Activated T-cell treated with anti-CD3 and anti-CD28 coated beads for 24 hours (primary cell): ENCODE results near the gene GKN2.
"Not testable (repeated sequence)": the region's sequence is repeated elsewhere in the genome, so short reads cannot be mapped to it uniquely, and the experiment has no call there.

Source experiments
- DNase-seq: peaks from one replicate; pipeline ENCODE4 v3.0.0-alpha.2; 2020; ENCODE audit warnings: low read depth

Gene GKN2

DNA sequence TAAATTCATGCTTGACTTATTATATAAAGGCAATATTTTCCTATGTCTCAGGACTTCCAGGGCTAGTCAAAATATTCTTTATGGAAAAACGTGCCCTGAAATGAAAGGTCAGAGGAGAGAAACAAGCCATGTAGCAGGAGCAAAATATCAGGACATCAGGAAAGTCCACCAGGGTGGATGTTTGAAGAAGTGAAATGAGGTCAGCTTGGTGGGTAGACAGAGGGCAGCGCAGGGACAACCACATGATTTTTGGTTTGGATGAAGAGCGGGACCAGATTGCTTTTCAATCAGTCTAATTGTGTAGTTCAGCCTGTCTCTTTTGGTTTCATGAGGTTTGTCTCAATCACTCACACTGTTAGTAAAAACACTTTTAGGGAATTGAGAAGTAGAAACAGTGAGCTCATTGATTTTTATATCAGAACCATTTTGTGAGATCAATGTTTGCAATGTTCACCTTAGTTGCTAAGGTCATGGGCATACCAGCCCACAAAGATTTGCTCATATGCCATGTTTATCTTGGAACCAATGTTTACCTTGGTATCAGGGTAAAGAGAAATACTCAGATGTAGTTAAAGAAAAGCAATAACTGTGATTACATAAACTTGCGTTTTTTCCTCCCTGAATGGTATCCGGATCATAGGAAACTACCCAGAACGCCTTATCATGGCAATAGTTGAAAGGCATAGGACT lies 32.1 kb downstream of the GKN2 start:
- DNase-seq = no peak

DNA sequence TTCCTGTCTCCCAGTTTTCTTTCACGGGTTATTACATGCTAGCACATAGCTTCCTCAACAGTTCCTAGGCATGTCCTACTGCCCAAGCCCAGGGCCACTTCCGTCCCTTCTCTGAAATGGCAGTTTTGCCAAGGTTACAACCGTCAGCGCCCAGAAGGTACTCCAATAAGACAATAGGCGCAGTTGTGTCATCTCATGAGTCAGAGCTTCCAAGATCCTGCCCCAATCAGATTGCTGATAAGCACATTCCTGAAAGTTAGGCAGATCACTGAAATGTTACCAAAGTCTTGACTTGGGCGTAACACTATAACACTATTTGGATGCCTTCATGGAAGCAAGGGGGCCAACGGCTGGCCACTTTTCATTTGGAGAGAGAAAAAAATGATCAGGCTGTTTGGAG lies 34.2 kb downstream of the GKN2 start:
- DNase-seq = no peak

DNA sequence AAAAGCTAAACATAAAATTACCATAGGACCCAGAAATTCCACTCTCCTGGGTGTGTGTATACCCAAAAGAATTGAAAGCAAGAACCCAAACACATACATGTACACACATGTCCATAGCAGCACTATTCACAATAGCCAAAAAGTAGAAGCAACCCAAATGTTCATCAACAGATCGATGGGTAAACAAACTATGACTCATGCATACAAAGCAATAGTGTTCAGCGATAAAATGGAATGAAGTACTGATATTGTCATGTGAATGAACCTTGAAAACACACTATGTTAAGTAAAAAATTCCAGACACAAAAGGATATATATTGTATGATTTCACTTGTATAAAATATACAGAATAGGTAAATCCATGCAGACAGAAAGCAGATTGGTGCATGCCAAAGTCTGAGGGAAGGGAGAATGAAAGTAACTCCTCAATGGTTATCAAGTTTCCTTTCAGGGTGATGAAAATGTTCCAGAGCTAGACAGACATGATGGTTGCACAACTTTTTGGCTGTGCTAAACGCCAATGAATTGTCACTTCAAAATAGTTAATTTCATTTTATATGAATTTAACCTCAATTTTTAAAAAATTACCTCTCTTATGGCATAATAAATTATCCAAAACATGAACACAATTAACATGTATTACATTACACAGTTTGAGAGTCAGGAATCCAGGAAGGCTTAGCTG lies 35.5 kb downstream of the GKN2 start:
- DNase-seq = no peak

- DNase-seq = no peak
Measured at GRCh38 chr2:68916226-68916625, 36.5 kb downstream of the GKN2 start.

DNA sequence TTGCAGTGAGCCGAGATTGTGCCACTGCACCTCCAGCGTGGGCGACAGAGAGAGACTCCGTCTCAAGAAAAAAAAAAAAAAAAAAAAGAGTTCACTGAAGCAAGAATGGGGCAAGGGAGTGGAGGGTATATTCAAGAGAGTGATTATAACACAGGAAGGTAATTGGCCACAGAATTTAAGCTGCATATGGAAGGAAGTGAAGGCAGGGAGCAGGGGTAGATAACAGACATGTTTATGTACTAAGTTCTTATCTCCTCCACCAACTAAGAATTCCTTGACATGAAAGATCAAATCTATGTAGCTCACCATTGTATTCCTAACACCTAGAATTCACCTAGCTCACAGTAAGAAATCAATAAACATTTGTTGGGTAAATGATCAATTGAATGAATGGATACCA lies 37.3 kb downstream of the GKN2 start:
- DNase-seq = no peak

DNA sequence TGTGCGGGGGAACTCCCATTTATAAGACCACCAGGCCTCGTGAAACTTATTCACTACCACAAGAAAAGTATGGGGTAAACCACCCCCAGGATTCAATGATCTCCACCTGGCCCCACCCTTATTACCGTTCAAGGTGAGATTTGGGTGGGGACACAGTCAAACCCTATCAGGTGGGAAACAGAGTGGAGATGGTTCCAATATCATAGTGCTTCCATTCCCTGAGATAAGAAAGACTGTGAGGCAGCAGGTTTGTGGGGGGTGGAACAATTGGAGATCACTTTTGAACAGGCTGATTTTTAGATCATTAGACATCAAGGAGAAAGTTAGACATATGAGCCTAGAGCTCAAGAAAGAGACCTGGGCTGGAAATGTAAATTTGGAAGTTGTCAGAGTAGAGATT lies 39.3 kb downstream of the GKN2 start:
- no peak for DNase-seq

DNA sequence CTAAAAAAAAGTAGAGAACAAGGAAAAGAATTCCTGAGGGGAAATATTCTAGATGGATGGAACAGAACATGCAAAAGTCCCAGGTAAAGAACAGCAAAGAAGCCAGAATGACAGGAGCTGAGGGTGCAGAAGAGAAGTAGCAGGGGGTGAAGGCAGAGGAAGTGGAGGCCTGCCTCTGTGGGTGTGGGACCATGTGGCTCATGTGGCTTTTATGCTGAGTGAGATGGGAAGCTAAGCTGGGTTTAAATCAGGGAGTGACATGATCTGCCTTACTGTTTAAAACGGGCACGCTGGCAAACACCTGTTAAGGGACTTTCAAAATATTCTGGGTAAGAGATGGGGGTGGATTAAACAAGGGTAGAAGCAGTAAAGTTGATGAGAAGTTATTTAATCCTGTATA lies 40.0 kb downstream of the GKN2 start:
- no peak for DNase-seq

GRCh38 chr2:68912111-68912510 lies 40.6 kb downstream of the GKN2 start:
- DNase-seq = no peak

- no peak for DNase-seq
Measured at GRCh38 chr2:68911709-68912108, 41.0 kb downstream of the GKN2 start.

DNA sequence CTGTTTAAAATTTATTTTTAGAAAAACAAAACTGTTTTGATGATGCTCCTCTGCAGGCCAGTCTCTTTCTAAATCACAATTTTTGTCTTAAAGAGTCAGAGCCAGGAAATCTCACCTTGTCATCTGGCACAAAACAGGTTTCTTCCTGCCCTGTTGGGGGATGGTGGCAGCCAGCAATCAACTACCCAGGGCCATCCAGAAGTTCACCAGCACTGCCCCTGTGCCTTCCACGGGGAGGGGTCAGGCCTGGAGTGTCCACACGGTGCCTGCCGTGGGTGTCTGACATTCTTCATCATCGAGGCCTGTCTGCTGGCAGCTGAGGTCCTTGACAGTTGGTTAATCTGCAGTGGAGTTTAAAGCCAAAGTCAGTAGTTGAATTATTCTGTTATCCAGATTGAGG lies 41.4 kb downstream of the GKN2 start:
- DNase-seq = no peak

DNA sequence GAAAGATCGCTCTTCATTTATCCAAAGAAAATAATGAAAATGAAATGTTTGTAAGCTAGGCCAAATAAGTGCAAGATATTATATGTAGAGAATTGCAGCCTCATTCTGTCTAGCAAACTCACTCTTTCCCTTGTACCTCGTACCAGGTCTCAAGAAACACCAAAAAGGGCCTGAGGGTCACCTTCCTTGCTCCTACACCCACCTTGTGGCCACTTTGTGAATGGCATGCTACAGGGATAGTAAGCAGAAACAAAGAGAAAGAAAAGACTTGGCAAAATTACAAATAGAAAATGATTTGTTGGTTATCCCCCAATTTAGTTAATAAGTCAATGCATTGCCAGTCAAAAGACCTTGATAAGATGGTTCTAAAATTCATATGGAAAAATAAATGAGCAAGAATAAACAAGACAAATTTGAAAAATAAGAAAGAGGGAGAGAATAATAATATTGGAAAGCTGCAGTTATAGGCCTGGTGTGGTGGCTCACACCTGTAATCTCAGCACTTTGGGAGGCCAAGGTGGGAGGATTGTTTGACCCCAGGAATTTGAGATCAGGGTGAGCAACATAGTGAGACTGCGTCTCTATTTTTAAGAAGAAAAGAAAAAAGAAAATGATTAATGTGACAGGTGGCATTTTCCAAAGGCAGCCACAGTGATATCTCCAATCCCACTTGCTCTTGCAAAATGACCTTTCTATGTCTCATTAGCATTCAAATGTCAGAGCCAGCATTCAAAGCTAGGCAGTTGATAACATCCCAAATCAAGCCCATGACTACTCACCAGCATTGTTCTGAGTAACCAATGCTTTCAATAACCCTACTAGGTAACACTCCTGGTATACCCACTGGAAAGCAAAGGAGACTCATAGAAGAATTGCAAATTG lies 42.7 kb downstream of the GKN2 start:
- peak; percentile 64 for DNase-seq

DNA sequence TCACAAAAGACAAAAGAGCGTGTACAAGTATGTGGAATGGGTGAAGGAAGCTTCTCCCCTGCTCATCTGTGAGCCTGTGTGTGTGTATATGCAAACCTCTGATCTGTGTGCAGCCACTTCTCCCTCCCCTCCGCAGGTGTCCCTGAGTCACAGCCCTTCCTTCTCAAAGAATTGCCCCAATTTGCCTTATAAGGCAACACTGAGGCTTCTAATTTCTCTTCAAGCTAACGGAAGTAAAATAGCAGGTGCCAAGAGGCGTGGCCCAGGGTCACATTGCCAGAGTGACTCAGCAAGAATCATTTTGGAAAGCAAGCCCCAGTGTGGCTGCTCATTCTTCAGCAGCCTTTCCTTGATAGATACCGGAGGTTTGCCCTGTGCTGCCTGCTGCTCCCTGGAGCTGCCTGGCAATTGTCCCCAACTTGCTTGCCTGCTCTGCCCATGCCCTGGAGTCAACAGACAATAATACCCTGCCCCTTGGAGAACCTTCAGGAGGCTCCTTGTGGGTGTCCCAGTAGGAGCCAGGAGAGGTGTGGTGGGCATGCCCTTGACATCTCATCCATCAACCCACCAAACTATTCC lies 44.2 kb downstream of the GKN2 start:
- DNase-seq = peak; percentile 74

- DNase-seq = no peak
Measured at GRCh38 chr2:68907920-68908253, 44.8 kb downstream of the GKN2 start.

DNA sequence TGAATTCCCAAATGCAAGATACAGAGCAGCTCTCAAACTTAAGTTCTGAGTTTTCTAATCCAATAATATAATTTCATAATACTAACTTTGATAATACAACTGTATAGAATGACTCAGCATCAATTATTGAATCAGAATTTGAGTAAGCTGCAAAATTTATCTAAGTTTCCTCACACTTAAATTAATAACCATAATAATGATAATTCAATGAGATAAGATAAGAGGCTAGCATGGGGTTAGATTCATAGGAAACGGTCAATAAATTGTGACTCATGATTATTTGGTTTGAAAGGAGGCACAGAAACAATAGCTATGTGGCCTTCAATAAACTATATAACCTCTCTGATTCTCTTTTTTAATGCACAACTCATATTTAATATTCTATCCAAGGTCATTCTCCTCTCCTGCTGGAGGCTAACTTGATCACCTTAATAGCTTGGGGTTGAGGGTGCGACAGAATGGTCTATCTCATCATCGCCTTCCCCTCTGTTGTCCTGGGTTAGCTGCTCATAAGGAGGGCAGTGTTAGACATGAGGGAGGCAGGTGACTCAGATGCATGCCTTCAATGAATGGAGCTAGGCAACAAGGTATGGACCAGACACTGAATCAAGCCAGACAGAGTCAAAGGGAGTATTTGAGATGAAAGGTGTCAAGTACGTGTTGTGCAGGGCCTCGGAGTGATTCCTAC lies 45.3 kb downstream of the GKN2 start:
- DNase-seq = no peak

DNA sequence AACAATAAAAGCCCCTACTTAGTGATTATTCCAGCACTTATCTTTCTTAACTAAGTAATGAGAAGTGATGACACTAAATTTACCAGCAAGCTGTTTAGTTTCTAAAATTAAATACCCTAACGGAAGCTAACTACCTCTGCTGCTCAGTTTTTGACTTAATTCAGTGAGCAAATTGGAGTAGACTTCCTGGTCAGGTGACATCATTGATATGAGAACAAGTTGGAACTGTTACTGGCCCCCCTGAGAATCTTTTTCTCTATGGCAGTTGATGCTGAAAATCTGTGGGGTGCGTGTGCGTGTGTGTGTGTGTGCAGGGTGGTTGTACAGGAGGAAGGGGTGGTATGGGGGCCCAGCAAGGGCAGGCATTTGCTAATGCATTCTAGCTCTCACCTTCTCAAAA lies 46.0 kb downstream of the GKN2 start:
- DNase-seq = no peak

DNA sequence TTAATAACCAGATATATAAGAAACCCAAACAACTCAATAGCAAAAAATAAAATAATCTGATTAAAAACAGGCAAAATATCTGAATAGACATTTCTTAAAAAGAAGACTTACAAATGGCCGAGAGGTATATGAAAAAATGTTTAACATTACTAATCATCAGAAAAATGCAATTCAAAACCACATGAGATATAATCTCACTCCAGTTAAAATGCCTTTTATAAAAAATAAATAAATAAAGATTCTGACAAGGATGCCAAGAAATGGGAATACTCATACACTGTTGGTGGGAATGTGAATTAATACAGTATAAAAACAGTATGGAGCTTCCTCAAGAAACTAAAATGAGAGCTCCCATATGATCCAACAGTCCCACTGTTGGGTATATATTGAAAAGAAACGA lies 47.6 kb downstream of the GKN2 start:
- no peak for DNase-seq

- DNase-seq = no peak
Measured at GRCh38 chr2:68901561-68901960, 51.1 kb downstream of the GKN2 start.

- no peak for DNase-seq
Measured at GRCh38 chr2:68901199-68901514, 51.5 kb downstream of the GKN2 start.

- no peak for DNase-seq
Measured at GRCh38 chr2:68900496-68901198, 52.0 kb downstream of the GKN2 start.

- DNase-seq = not testable (repeated sequence)
Measured at GRCh38 chr2:68895981-68896380, 56.7 kb downstream of the GKN2 start.
